HCT116 (cell line): ENCODE measurements around the gene MEF2D.

ENCODE experiments used
- CBX3 ChIP-seq: IDR thresholded peaks from 2 replicates; pipeline ENCODE4 v1.6.1; 2012; ENCODE audit warnings: low read depth
- EGR1 ChIP-seq: IDR thresholded peaks from 2 replicates; pipeline ENCODE4 v1.6.1; 2012; ENCODE audit warnings: low read depth
- EZH2 ChIP-seq: fragments of 200-600 bp; sonication (generic); IDR thresholded peaks from 2 replicates; pipeline ENCODE4 v1.6.1; 2017; ENCODE audit warnings: antibody characterized with exemption, mixed run types
- FOSL1 ChIP-seq: IDR thresholded peaks from 2 replicates; pipeline ENCODE4 v1.6.1; 2012; ENCODE audit warnings: low read depth
- JUND ChIP-seq: IDR thresholded peaks from 2 replicates; pipeline ENCODE4 v1.6.1; 2012
- MAX ChIP-seq: IDR thresholded peaks from 2 replicates; pipeline ENCODE4 v1.6.1; 2012
- POLR2AphosphoS5 ChIP-seq: IDR thresholded peaks from 2 replicates; pipeline ENCODE4 v1.6.1; 2011; ENCODE audit warnings: mild to moderate bottlenecking, low read depth, low read length, moderate library complexity
- RAD21 ChIP-seq: IDR thresholded peaks from 2 replicates; pipeline ENCODE4 v1.6.1; 2012; ENCODE audit warnings: low read depth, mild to moderate bottlenecking
- SP1 ChIP-seq: IDR thresholded peaks from 2 replicates; pipeline ENCODE4 v1.6.1; 2012; ENCODE audit warnings: low read depth
- YY1 ChIP-seq: IDR thresholded peaks from 2 replicates; pipeline ENCODE4 v1.6.1; 2011; ENCODE audit warnings: low read length, low read depth, moderate library complexity, mild to moderate bottlenecking; ENCODE audit not compliant: insufficient replicate concordance; ENCODE audit errors: extremely low read depth
- ZNF274 ChIP-seq: fragments of 200-500 bp; sonication (Bioruptor generic); IDR thresholded peaks from 2 replicates; pipeline ENCODE4 v1.6.1; 2014; ENCODE audit warnings: mild to moderate bottlenecking, low read depth, low read length, inconsistent platforms
- TF ChIP-seq, protein P1 (sequence below), 3 experiments: fragments of 200-600 bp in 1 of 3; sonication (generic) in 1 of 3; IDR thresholded peaks in 2 of 3; conservative IDR thresholded peaks in 1 of 3; 2 replicates each; pipeline ENCODE4 v1.5.1; 2012 to 2017; ENCODE audit warnings: low read depth in 2 of 3, low read length in 2 of 3, antibody characterized with exemption in 1 of 3, borderline replicate concordance in 1 of 3, control low read depth in 1 of 3, mild to moderate bottlenecking in 1 of 3, mixed read lengths in 1 of 3, mixed run types in 1 of 3, moderate library complexity in 1 of 3; ENCODE audit not compliant: insufficient read depth in 1 of 3

DNA sequence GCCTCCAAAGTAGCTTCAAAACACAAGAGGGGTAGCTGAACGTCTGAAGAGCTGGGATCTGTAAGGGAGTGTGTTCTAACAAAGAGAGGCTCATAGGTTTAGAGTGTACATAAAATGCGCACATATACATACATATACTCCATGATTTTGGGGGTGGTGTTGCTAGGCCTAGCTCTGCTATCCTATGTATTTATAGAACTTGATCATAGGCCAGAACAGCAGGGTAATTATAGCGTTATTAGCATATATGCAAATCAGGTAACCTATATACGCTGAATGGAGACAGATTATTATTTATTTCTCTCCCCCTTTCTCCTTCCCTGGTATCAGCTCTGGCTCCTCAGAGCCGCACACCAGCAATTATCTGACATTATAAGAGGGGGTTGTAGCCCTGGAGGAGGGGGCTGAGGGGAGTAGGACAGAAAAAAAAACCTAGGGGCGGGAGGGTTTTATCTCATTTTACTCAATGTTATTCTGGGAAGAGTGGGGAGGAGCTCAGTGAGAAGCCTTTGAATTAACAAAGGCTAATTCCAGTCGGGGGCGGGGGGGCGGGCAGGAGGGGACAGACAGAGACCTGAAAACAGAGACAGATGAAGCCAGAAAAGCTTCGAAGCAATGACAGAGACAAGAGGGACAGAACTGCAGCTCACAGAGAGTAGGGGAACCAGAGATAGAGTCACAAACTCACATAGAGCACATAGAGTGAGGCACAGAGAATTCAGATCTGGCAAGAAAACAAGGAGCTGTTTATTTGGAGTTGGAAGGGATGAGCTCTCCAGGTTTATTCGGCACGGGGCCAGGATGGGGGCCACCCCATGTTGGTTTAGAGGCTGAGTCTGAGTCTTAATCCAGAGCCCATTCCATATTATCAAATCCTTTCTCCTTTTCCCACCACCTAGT, 68.6 kb downstream of the MEF2D start:
- TF ChIP-seq CBX3 = no peak
- TF ChIP-seq, protein P1, sequence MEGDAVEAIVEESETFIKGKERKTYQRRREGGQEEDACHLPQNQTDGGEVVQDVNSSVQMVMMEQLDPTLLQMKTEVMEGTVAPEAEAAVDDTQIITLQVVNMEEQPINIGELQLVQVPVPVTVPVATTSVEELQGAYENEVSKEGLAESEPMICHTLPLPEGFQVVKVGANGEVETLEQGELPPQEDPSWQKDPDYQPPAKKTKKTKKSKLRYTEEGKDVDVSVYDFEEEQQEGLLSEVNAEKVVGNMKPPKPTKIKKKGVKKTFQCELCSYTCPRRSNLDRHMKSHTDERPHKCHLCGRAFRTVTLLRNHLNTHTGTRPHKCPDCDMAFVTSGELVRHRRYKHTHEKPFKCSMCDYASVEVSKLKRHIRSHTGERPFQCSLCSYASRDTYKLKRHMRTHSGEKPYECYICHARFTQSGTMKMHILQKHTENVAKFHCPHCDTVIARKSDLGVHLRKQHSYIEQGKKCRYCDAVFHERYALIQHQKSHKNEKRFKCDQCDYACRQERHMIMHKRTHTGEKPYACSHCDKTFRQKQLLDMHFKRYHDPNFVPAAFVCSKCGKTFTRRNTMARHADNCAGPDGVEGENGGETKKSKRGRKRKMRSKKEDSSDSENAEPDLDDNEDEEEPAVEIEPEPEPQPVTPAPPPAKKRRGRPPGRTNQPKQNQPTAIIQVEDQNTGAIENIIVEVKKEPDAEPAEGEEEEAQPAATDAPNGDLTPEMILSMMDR (IDR thresholded peaks at IDR 0.05 in 2 of 3, conservative IDR thresholded peaks at IDR 0.05 in 1 of 3; ENCODE audit: borderline replicate concordance in 1 of 3, insufficient read depth in 1 of 3, low read depth in 2 of 3, low read length in 2 of 3) = no peak
- no peak for TF ChIP-seq SP1
- TF ChIP-seq ZNF274 = no peak
- no peak for TF ChIP-seq POLR2AphosphoS5
- no peak for TF ChIP-seq EGR1
- TF ChIP-seq RAD21 = no peak
- TF ChIP-seq YY1 = no peak
- TF ChIP-seq MAX = no peak
- no peak for TF ChIP-seq JUND
- TF ChIP-seq EZH2 = no peak
- no peak for TF ChIP-seq FOSL1
